Fibroblast of lung (primary cell): Measurements from ENCODE around the gene YEATS4. TPM values are rescaled to one million over a fixed set of nuclear protein-coding genes. Genes with fewer than 3 reads are reported as not detected.

Experiments used
- DNase-seq, 2 donors: peaks; one replicate each; pipeline versions ENCODE4 v3.0.0 to v3.0.0-alpha.2; 2010; ENCODE audit warnings: low read depth in 2 of 2
- H2AFZ ChIP-seq: 2 replicates; pipeline ENCODE4 v1.5.1; 2012; ENCODE audit warnings: low read length, control low read depth, inconsistent platforms
- H3K27ac ChIP-seq: 2 replicates; pipeline ENCODE4 v1.5.1; 2011; ENCODE audit warnings: low read length, control low read depth; ENCODE audit not compliant: insufficient read depth
- H3K27me3 ChIP-seq: 2 replicates; pipeline ENCODE4 v1.5.1; 2011; ENCODE audit warnings: mild to moderate bottlenecking, low read length; ENCODE audit not compliant: control insufficient read depth, insufficient read depth
- H3K36me3 ChIP-seq: 2 replicates; pipeline ENCODE4 v1.5.1; 2011; ENCODE audit warnings: low read length; ENCODE audit not compliant: control insufficient read depth, insufficient read depth
- H3K4me1 ChIP-seq: 2 replicates; pipeline ENCODE4 v1.5.1; 2011; ENCODE audit warnings: low read length; ENCODE audit not compliant: control insufficient read depth, insufficient read depth; ENCODE audit errors: extremely low read depth
- H3K4me2 ChIP-seq: 2 replicates; pipeline ENCODE4 v1.5.1; 2011; ENCODE audit warnings: low read length, control low read depth; ENCODE audit not compliant: insufficient read depth; ENCODE audit errors: extremely low read depth
- H3K4me3 ChIP-seq, 4 experiments: fragments of 200-600 bp in 1 of 4; sonication (generic) in 1 of 4; replicated peaks in 1 of 4; 2 replicates each; pipeline ENCODE4 v1.5.1; 2011 to 2016; ENCODE audit warnings: low read length in 4 of 4, low read depth in 3 of 4, mild to moderate bottlenecking in 3 of 4, control low read depth in 2 of 4, inconsistent platforms in 1 of 4, mixed read lengths in 1 of 4; ENCODE audit not compliant: insufficient read depth in 1 of 4; ENCODE audit errors: control extremely low read depth in 1 of 4
- H3K79me2 ChIP-seq: 2 replicates; pipeline ENCODE4 v1.5.1; 2012; ENCODE audit warnings: mild to moderate bottlenecking, low read length, inconsistent platforms; ENCODE audit not compliant: control insufficient read depth, insufficient read depth
- H3K9ac ChIP-seq: 2 replicates; pipeline ENCODE4 v1.5.1; 2011; ENCODE audit warnings: mild to moderate bottlenecking, low read length, control low read depth; ENCODE audit not compliant: insufficient read depth
- H3K9me3 ChIP-seq: 2 replicates; pipeline ENCODE4 v1.5.1; 2012; ENCODE audit warnings: low read depth, low read length; ENCODE audit not compliant: control insufficient read depth, insufficient read depth
- H4K20me1 ChIP-seq: 2 replicates; pipeline ENCODE4 v1.5.1; 2011; ENCODE audit warnings: low read length; ENCODE audit not compliant: control insufficient read depth, insufficient read depth; ENCODE audit errors: extremely low read depth
- EZH2 ChIP-seq: IDR thresholded peaks from 2 replicates; pipeline ENCODE4 v1.5.1; 2012; ENCODE audit warnings: low read length, control low read depth, mild to moderate bottlenecking; ENCODE audit errors: missing control alignments
- polyA plus RNA-seq, 2 donors: library from polyadenylated mRNA; depleted of rRNA in 1 of 2; stranded (reverse) in 1 of 2; unstranded in 1 of 2; fragments of >200 nt; gene quantifications; 2 replicates each; pipeline ENCODE4 v1.2.1, GENCODE V29; 2011 to 2012; ENCODE audit warnings: missing spikeins in 1 of 2
- total RNA-seq: library from RNA; depleted of rRNA; stranded (reverse); fragments of >200 nt; gene quantifications from 2 replicates; pipeline ENCODE4 v1.2.1, GENCODE V29; 2014
- TF ChIP-seq, protein P1 (sequence below), 2 donors: IDR thresholded peaks in 1 of 2; conservative IDR thresholded peaks in 1 of 2; 1 replicate in 1 of 2; 2 replicates in 1 of 2; pipeline ENCODE4 v1.5.1; 2011 to 2012; ENCODE audit warnings: low read length in 2 of 2, control low read depth in 1 of 2, inconsistent platforms in 1 of 2, low read depth in 1 of 2, mild to moderate bottlenecking in 1 of 2

Gene YEATS4
- total and polyA plus RNA-seq, 2 donors (not counting 1 experiment from before 2014, with no cell fraction given) = 14.1 to 16.3 TPM

DNA sequence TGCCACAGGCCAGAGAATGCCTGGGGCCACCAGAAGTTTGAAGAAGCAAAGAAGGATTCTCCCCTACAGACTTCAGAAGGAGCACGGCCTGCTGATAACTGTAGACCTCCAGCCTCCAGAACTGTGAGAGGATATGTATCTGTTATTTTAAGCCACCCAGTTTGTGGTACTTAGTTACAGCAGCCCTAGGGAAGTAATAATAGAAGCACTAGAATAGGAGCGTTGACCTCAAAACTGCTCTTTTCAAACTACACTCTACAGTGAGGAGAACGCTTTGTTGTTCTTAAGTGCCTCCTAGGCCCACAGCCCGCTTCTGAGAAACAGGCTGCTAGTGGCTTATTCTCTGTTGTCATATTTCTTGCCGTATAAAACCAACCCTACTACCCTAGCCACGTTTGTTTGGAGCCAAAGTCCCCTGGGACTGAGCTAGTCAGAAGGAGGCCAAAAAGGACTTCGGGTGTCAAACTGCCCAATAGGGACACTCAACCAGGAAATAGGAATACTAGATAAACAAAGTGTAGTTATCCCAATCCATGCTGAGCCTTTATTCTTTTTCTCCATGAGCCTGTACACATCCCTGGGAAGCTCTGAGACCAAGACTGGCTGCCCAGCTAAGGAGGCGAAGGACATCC, 72.2 kb downstream of the YEATS4 start:
- no peak for DNase-seq

DNA sequence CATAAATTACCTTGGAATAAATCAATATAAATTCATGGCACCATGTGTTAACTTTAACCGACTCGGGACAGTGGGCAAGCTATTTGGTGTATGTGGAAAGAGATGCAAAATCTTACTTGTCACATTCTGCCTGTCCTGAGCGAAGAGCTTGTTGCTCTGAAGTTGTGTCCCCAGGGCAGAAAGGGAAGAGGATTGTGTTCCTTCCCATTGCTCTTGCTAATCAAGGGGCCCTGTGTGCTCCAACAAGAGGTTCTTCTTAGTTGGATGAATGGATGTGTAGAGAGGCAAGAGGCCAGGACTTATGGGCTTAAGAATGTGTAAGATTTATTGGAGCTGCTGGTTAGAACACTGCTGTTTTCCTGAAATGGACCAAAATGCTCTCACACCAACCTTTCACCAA, 74.1 kb downstream of the YEATS4 start:
- Histone ChIP-seq H3K9me3 (no peaks in the 10 kb centered on the region), H3K9ac (no peak overlapping the region), H3K27me3 (no peaks in the 10 kb centered on the region), H3K36me3 (no peaks in the 10 kb centered on the region), H3K27ac (no peak overlapping the region), H3K4me2 (no peak overlapping the region), H3K4me1 (no peaks in the 10 kb centered on the region), H3K79me2 (no peaks in the 10 kb centered on the region), H4K20me1 (no peaks in the 10 kb centered on the region), H2AFZ (no peak overlapping the region), H3K4me3 (no peak overlapping the region)
- DNase-seq = no peak
- TF ChIP-seq, protein P1, sequence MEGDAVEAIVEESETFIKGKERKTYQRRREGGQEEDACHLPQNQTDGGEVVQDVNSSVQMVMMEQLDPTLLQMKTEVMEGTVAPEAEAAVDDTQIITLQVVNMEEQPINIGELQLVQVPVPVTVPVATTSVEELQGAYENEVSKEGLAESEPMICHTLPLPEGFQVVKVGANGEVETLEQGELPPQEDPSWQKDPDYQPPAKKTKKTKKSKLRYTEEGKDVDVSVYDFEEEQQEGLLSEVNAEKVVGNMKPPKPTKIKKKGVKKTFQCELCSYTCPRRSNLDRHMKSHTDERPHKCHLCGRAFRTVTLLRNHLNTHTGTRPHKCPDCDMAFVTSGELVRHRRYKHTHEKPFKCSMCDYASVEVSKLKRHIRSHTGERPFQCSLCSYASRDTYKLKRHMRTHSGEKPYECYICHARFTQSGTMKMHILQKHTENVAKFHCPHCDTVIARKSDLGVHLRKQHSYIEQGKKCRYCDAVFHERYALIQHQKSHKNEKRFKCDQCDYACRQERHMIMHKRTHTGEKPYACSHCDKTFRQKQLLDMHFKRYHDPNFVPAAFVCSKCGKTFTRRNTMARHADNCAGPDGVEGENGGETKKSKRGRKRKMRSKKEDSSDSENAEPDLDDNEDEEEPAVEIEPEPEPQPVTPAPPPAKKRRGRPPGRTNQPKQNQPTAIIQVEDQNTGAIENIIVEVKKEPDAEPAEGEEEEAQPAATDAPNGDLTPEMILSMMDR (conservative IDR thresholded peaks at IDR 0.05 in 1 of 2, IDR thresholded peaks at IDR 0.05 in 1 of 2; ENCODE audit: low read depth in 1 of 2, low read length in 2 of 2) = no peak
- no peak for TF ChIP-seq EZH2

More for the DNA sequence above, 72.2 kb downstream of the YEATS4 start:
- Histone ChIP-seq H3K4me3 (no peak overlapping the region), H3K79me2 (no peaks in the 10 kb centered on the region), H3K27me3 (no peaks in the 10 kb centered on the region), H4K20me1 (no peaks in the 10 kb centered on the region), H3K9ac (no peak overlapping the region), H3K4me2 (no peak overlapping the region), H2AFZ (no peak overlapping the region), H3K9me3 (no peaks in the 10 kb centered on the region), H3K4me1 (no peaks in the 10 kb centered on the region), H3K36me3 (no peaks in the 10 kb centered on the region), H3K27ac (no peak overlapping the region)
- TF ChIP-seq, protein P1 (conservative IDR thresholded peaks at IDR 0.05 in 1 of 2, IDR thresholded peaks at IDR 0.05 in 1 of 2; ENCODE audit: low read depth in 1 of 2, low read length in 2 of 2) = no peak
- TF ChIP-seq EZH2 = no peak

DNA sequence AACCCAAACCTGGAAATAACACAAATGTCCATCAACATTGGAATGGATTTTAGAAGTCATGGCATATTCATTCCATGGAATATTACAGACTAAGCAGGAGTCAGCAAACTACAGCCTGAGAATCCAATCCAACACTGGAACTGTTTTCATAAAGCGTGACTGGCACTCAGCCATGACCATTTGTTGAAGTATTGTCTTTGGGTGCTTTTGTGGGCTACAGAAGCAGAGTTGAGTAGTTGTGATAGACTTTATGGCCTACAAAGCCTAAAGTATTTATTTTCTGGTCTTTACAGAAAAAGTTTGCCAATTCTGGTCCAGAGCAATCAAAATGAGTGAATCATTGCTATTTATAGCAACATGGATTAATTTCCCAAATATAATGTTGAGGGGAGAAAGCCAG, 76.1 kb downstream of the YEATS4 start:
- Histone ChIP-seq H3K9ac (no peak overlapping the region), H3K4me3 (no peak overlapping the region), H2AFZ (no peak overlapping the region), H3K36me3 (no peaks in the 10 kb centered on the region), H3K79me2 (no peaks in the 10 kb centered on the region), H3K27me3 (no peaks in the 10 kb centered on the region), H4K20me1 (no peaks in the 10 kb centered on the region), H3K27ac (no peak overlapping the region), H3K9me3 (no peaks in the 10 kb centered on the region), H3K4me1 (no peaks in the 10 kb centered on the region), H3K4me2 (no peak overlapping the region)
- peak; percentile 12 to 51 for DNase-seq
- TF ChIP-seq, protein P1 (conservative IDR thresholded peaks at IDR 0.05 in 1 of 2, IDR thresholded peaks at IDR 0.05 in 1 of 2; ENCODE audit: low read depth in 1 of 2, low read length in 2 of 2) = no peak
- no peak for TF ChIP-seq EZH2
